Fibroblast of the aortic adventitia (primary cell): Measurements from ENCODE around the gene LATS2. TPM values are rescaled to one million over a fixed set of nuclear protein-coding genes. Genes with fewer than 3 reads are reported as not detected.
"Not testable (repeated sequence)": the region's sequence is repeated elsewhere in the genome, so short reads cannot be mapped to it uniquely, and the experiment has no call there.

Experiments used
- DNase-seq: peaks from one replicate; pipeline ENCODE4 v3.0.0-alpha.2; 2010; ENCODE audit warnings: low read depth
- H3K4me3 ChIP-seq: 2 replicates; pipeline ENCODE4 v1.5.1; 2011; ENCODE audit warnings: low read depth, mild to moderate bottlenecking, control low read depth, low read length, moderate library complexity
- small RNA-seq: library from RNA; depleted of rRNA; stranded (forward); fragments of <200 nt; gene quantifications from one replicate; pipeline ENCODE3, GENCODE V24; 2012
- total RNA-seq: library from RNA; depleted of rRNA; stranded (reverse); fragments of >200 nt; gene quantifications from 2 replicates; pipeline ENCODE4 v1.2.3, GENCODE V29; 2012; ENCODE audit warnings: low replicate concordance
- TF ChIP-seq, protein P1 (sequence below): IDR thresholded peaks from 2 replicates; pipeline ENCODE4 v1.5.1; 2011; ENCODE audit warnings: mild to moderate bottlenecking, low read length, control low read depth, inconsistent platforms; ENCODE audit not compliant: insufficient read depth

The LATS2 gene
- total RNA-seq, 1 donor, result 19.3 TPM

GRCh38 chr13:20939662-20940061 lies 121.7 kb downstream of the LATS2 start:
- no peak for DNase-seq
- TF ChIP-seq, protein P1, sequence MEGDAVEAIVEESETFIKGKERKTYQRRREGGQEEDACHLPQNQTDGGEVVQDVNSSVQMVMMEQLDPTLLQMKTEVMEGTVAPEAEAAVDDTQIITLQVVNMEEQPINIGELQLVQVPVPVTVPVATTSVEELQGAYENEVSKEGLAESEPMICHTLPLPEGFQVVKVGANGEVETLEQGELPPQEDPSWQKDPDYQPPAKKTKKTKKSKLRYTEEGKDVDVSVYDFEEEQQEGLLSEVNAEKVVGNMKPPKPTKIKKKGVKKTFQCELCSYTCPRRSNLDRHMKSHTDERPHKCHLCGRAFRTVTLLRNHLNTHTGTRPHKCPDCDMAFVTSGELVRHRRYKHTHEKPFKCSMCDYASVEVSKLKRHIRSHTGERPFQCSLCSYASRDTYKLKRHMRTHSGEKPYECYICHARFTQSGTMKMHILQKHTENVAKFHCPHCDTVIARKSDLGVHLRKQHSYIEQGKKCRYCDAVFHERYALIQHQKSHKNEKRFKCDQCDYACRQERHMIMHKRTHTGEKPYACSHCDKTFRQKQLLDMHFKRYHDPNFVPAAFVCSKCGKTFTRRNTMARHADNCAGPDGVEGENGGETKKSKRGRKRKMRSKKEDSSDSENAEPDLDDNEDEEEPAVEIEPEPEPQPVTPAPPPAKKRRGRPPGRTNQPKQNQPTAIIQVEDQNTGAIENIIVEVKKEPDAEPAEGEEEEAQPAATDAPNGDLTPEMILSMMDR, result no peak
- no peak overlapping the region for H3K4me3 ChIP-seq

- no peak for DNase-seq
- no peak overlapping the region for H3K4me3 ChIP-seq
- TF ChIP-seq, protein P1, result no peak
Measured at GRCh38 chr13:20938302-20938701, 123.1 kb downstream of the LATS2 start.

GRCh38 chr13:20927596-20928257 lies 133.7 kb downstream of the LATS2 start:
- no peak overlapping the region for H3K4me3 ChIP-seq
- TF ChIP-seq, protein P1, result no peak
- DNase-seq, result no peak

DNA sequence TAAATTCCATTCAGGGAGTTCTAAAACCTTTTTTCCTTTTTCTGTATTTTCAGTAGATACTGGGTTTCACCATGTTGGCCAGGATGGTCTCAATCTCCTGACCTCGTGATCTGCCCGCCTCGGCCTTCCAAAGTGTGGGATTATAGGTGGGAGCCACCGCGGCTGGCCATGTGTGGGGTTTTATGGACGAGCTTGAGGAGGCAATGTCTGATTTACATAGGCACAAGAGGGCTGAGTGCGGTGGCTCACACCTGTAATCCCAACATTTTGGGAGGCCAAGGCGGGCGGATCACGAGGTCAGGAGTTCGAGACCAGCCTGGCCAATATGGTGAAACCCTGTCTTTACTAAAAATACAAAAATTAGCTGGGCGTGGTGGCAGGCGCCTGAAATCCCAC lies 136.0 kb downstream of the LATS2 start:
- not testable (repeated sequence) for DNase-seq, H3K4me3 ChIP-seq

- TF ChIP-seq, protein P1, result peak; percentile 81
- peak; percentile 90 for DNase-seq
Measured at GRCh38 chr13:20924758-20925394, 136.5 kb downstream of the LATS2 start.

GRCh38 chr13:20923272-20923671 lies 138.1 kb downstream of the LATS2 start:
- TF ChIP-seq, protein P1, result no peak
- no peak for DNase-seq

More at GRCh38 chr13:20924758-20925394, 136.5 kb downstream of the LATS2 start:
- no peak overlapping the region for H3K4me3 ChIP-seq

More at GRCh38 chr13:20923272-20923671, 138.1 kb downstream of the LATS2 start:
- H3K4me3 ChIP-seq, result no peak overlapping the region

Small RNAs within 50 kb of the gene (small RNA-seq; reads per million reads assigned to genes)
- not detected for gene PPIAP27
- not detected for gene RNU4-9P

Other genes starting within 250 kb of the LATS2 start
- gene XPO4, start 158.8 kb downstream of the LATS2 start, total RNA-seq, result 11.8 and 25.8 TPM in 2 replicates
- gene SAP18, start 78.5 kb upstream of the LATS2 start, total RNA-seq, result 52.9 and 54.9 TPM in 2 replicates
- gene SKA3, start 115.0 kb upstream of the LATS2 start, total RNA-seq, result 24.0 and 69.3 TPM in 2 replicates
- 4.5 and 14.6 TPM in 2 replicates for gene MRPL57, start 115.1 kb upstream of the LATS2 start, total RNA-seq